ENCODE data around the gene ARL14. TPM values are rescaled to one million over a fixed set of nuclear protein-coding genes. Genes with fewer than 3 reads are reported as not detected.
A peak's percentile ranks its signal among the peaks of the same experiment; 100 is the strongest.

The ARL14 gene
- total RNA-seq, 1 experiment from 2014 or later, result not detected

GRCh38 chr3:160653512-160653911 is 23.4 kb upstream of the ARL14 start:
- H3K4me1 Mint-ChIP-seq, result no peaks in the 10 kb centered on the region
- peaks cover 13% of the 10 kb centered on the region for H3K9me3 Mint-ChIP-seq
- no peak overlapping the region for H3K27ac Mint-ChIP-seq
- TF ChIP-seq MYBL2 (CRISPR knock-in tag; IDR thresholded peaks at IDR 0.05) (no peak), MXD4 (CRISPR knock-in tag; IDR thresholded peaks at IDR 0.05; ENCODE audit: borderline replicate concordance) (no peak), RELA (CRISPR knock-in tag; IDR thresholded peaks at IDR 0.05; ENCODE audit: borderline replicate concordance) (no peak), ZNF425 (CRISPR knock-in tag; conservative IDR thresholded peaks at IDR 0.05) (no peak), ZNF671 (CRISPR knock-in tag; IDR thresholded peaks at IDR 0.05) (no peak), MLX (CRISPR knock-in tag; IDR thresholded peaks at IDR 0.05) (no peak), SMAD4 (CRISPR knock-in tag; IDR thresholded peaks at IDR 0.05) (no peak), FOXJ3 (CRISPR knock-in tag; IDR thresholded peaks at IDR 0.05; ENCODE audit: borderline replicate concordance) (no peak), E2F4 (CRISPR knock-in tag; IDR thresholded peaks at IDR 0.05; ENCODE audit: borderline replicate concordance, low read depth) (no peak), TP53 (CRISPR knock-in tag; IDR thresholded peaks at IDR 0.05) (no peak)
- POLR2A ChIA-PET, result no interaction called here
- H3K4me3 Mint-ChIP-seq, result no peak overlapping the region
- H3K36me3 Mint-ChIP-seq, result no peaks in the 10 kb centered on the region
- CTCF ChIA-PET, result interaction anchor here (1.0 kb wide), 1 partner anchor 25 kb away, joined by 3 read pairs; no protein-coding TSS in a partner anchor
- DNase-seq (ENCODE audit: low spot score) (no peak), ATAC-seq (no peak)
- H3K27me3 Mint-ChIP-seq (ENCODE audit: low read depth), result no peaks in the 10 kb centered on the region

- POLR2A ChIA-PET, result no interaction called here
- no peak overlapping the region for H3K4me3 Mint-ChIP-seq
- DNase-seq (ENCODE audit: low spot score), result no peak
These were observed 16.1 kb upstream of the ARL14 start for GRCh38 chr3:160660902-160661301.

GRCh38 chr3:160661660-160662059 is 15.3 kb upstream of the ARL14 start:
- ChIA-PET CTCF (no interaction called here), POLR2A (no interaction called here)
- Mint-ChIP-seq H3K36me3 (no peaks in the 10 kb centered on the region), H3K9me3 (no peaks in the 10 kb centered on the region), H3K4me3 (no peak overlapping the region), H3K27me3 (ENCODE audit: low read depth) (no peaks in the 10 kb centered on the region), H3K27ac (no peak overlapping the region), H3K4me1 (peaks cover 10% of the 10 kb centered on the region)
- peak; percentile 34; the same call in 1 of the 2 replicates for ATAC-seq
- DNase-seq (ENCODE audit: low spot score), result no peak
- TF ChIP-seq MXD4 (CRISPR knock-in tag; IDR thresholded peaks at IDR 0.05; ENCODE audit: borderline replicate concordance) (no peak), STAT6 (CRISPR knock-in tag; conservative IDR thresholded peaks at IDR 0.05; ENCODE audit: low read depth) (no peak), ATF1 (CRISPR knock-in tag; IDR thresholded peaks at IDR 0.05) (no peak)
- TF ChIP-seq, protein P1, sequence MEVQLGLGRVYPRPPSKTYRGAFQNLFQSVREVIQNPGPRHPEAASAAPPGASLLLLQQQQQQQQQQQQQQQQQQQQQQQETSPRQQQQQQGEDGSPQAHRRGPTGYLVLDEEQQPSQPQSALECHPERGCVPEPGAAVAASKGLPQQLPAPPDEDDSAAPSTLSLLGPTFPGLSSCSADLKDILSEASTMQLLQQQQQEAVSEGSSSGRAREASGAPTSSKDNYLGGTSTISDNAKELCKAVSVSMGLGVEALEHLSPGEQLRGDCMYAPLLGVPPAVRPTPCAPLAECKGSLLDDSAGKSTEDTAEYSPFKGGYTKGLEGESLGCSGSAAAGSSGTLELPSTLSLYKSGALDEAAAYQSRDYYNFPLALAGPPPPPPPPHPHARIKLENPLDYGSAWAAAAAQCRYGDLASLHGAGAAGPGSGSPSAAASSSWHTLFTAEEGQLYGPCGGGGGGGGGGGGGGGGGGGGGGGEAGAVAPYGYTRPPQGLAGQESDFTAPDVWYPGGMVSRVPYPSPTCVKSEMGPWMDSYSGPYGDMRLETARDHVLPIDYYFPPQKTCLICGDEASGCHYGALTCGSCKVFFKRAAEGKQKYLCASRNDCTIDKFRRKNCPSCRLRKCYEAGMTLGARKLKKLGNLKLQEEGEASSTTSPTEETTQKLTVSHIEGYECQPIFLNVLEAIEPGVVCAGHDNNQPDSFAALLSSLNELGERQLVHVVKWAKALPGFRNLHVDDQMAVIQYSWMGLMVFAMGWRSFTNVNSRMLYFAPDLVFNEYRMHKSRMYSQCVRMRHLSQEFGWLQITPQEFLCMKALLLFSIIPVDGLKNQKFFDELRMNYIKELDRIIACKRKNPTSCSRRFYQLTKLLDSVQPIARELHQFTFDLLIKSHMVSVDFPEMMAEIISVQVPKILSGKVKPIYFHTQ (CRISPR knock-in tag; IDR thresholded peaks at IDR 0.05), result no peak

More at GRCh38 chr3:160660902-160661301, 16.1 kb upstream of the ARL14 start:
- H3K9me3 Mint-ChIP-seq, result no peaks in the 10 kb centered on the region
- no peak overlapping the region for H3K27ac Mint-ChIP-seq
- no peak for ATAC-seq
- H3K27me3 Mint-ChIP-seq (ENCODE audit: low read depth), result no peaks in the 10 kb centered on the region
- TF ChIP-seq FOXJ3 (CRISPR knock-in tag; IDR thresholded peaks at IDR 0.05; ENCODE audit: borderline replicate concordance) (no peak), GTF2I (CRISPR knock-in tag; conservative IDR thresholded peaks at IDR 0.05) (no peak), ZNF121 (CRISPR knock-in tag; IDR thresholded peaks at IDR 0.05) (no peak), ATF2 (CRISPR knock-in tag; IDR thresholded peaks at IDR 0.05; ENCODE audit: borderline replicate concordance, low read depth) (no peak), MYBL2 (CRISPR knock-in tag; IDR thresholded peaks at IDR 0.05) (no peak), CREM (CRISPR knock-in tag; IDR thresholded peaks at IDR 0.05) (no peak), NR1H2 (CRISPR knock-in tag; IDR thresholded peaks at IDR 0.05) (no peak), TEAD1 (CRISPR knock-in tag; IDR thresholded peaks at IDR 0.05) (no peak), ZNF396 (CRISPR knock-in tag; IDR thresholded peaks at IDR 0.05; ENCODE audit: borderline replicate concordance) (no peak), SP1 (CRISPR knock-in tag; conservative IDR thresholded peaks at IDR 0.05) (no peak), ZNF263 (CRISPR knock-in tag; IDR thresholded peaks at IDR 0.05; ENCODE audit: low read depth) (no peak), OVOL2 (CRISPR knock-in tag; IDR thresholded peaks at IDR 0.05; ENCODE audit: borderline replicate concordance) (no peak), SMAD3 (CRISPR knock-in tag; IDR thresholded peaks at IDR 0.05; ENCODE audit: borderline replicate concordance) (no peak), SMAD4 (CRISPR knock-in tag; IDR thresholded peaks at IDR 0.05) (no peak), ZNF138 (CRISPR knock-in tag; conservative IDR thresholded peaks at IDR 0.05) (no peak)
- H3K4me1 Mint-ChIP-seq, result peaks cover 5% of the 10 kb centered on the region
- no peaks in the 10 kb centered on the region for H3K36me3 Mint-ChIP-seq
- CTCF ChIA-PET, result no interaction called here
